ENCODE data around the gene SUGP1.

SUGP1 gene

GRCh38 chr19:19250196-19250801 is 70.0 kb downstream of the SUGP1 start:
- Histone ChIP-seq H3K36me3 (ENCODE audit: control insufficient read depth, insufficient read depth, low read length) (no peaks in the 10 kb centered on the region), H3K4me3 (ENCODE audit: low read length) (no peak overlapping the region), H3K27ac (ENCODE audit: low read depth, low read length) (no peak overlapping the region)

DNA sequence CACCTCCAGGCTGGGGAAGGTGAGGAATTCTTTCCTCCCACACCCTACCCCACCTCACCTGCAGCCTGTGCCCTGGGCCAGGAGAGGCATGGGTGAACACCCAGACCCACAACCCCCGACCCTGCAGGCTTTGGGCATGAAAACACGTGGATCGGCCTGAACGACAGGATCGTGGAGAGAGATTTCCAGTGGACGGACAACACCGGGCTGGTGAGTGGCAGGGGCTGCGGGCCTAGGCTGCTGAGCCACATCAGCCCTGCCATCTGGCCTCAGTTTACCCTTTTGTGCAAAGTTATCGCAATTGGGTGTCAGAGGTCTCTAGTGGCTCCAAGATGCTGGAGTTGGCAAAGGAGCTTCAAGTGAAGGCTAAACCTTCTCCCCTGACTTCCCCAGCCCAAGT is 79.8 kb downstream of the SUGP1 start:
- Histone ChIP-seq H3K4me3 (ENCODE audit: low read length) (no peak overlapping the region), H3K9ac (ENCODE audit: low read length) (no peak overlapping the region), H3K36me3 (ENCODE audit: control insufficient read depth, insufficient read depth, low read length) (no peaks in the 10 kb centered on the region), H3K27me3 (ENCODE audit: control insufficient read depth, insufficient read depth, low read length) (no peaks in the 10 kb centered on the region), H3K27ac (ENCODE audit: low read depth, low read length) (no peak overlapping the region), H3K4me1 (ENCODE audit: control insufficient read depth, insufficient read depth, low read length) (no peaks in the 10 kb centered on the region)

More at GRCh38 chr19:19250196-19250801, 70.0 kb downstream of the SUGP1 start:
- Histone ChIP-seq H3K27me3 (ENCODE audit: control insufficient read depth, insufficient read depth, low read length) (no peaks in the 10 kb centered on the region), H3K9ac (ENCODE audit: low read length) (no peak overlapping the region), H3K4me1 (ENCODE audit: control insufficient read depth, insufficient read depth, low read length) (no peaks in the 10 kb centered on the region)

GRCh38 chr19:19239675-19240074 is 80.6 kb downstream of the SUGP1 start:
- no peak overlapping the region for H3K9ac ChIP-seq (ENCODE audit: low read length)
- no peaks in the 10 kb centered on the region for H3K27me3 ChIP-seq (ENCODE audit: control insufficient read depth, insufficient read depth, low read length)
- H3K27ac ChIP-seq (ENCODE audit: low read depth, low read length): no peak overlapping the region
- no peaks in the 10 kb centered on the region for H3K4me1 ChIP-seq (ENCODE audit: control insufficient read depth, insufficient read depth, low read length)
- no peak overlapping the region for H3K4me3 ChIP-seq (ENCODE audit: low read length)
- H3K36me3 ChIP-seq (ENCODE audit: control insufficient read depth, insufficient read depth, low read length): no peaks in the 10 kb centered on the region

DNA sequence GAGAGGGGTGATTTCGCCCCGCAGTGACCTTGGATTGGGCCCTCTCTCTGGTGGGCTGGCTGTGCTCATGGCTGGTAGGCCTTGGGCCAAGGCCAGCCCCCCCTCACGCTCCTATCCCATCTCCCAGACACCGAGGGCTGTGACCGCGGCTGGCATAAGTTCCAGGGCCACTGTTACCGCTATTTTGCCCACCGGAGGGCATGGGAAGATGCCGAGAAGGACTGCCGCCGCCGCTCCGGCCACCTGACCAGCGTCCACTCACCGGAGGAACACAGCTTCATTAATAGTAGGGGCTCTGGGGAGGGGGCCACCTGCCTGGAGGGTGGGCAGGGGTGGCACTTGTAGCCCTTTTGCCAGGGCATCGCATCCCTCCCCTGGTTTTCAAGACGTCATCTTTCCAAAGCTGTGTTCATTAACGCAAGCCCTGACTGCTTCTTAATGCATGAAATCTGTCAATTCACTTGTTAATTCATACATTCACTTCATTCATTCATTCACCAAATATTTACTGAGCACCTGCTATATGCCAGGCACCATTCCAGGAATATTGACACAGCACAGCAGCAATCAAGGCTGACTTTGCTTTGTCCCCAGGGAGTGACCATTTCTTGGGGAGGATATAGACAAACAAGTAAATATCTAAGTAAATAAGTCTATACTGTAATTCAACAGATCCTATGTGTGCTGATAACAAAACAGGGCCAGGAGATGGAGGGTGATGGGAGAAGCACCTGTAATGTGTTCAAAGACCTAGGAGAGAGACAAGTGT is 82.0 kb downstream of the SUGP1 start:
- no peaks in the 10 kb centered on the region for H3K27me3 ChIP-seq (ENCODE audit: control insufficient read depth, insufficient read depth, low read length)
- no peaks in the 10 kb centered on the region for H3K4me1 ChIP-seq (ENCODE audit: control insufficient read depth, insufficient read depth, low read length)
- no peak overlapping the region for H3K27ac ChIP-seq (ENCODE audit: low read depth, low read length)
- H3K9ac ChIP-seq (ENCODE audit: low read length): no peak overlapping the region
- H3K36me3 ChIP-seq (ENCODE audit: control insufficient read depth, insufficient read depth, low read length): no peaks in the 10 kb centered on the region
- H3K4me3 ChIP-seq (ENCODE audit: low read length): no peak overlapping the region

DNA sequence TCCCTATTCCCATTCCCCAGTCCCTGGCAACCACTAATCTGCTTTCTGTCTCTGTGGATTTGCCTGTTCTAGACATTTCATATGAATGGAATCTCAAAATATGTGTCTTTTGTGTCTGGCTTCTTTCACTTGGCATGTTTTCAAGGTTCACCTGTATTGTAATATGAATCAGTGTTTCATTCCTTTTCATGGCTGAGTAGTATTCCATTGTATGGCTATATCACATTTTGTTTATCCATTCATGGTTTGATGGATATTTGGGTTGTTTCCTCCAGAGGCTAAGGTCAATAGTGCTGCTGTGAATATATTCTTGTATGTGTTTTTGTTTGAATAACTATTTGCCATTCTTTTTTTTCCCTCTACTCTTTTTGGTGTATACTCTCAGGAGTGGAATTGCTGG is 84.1 kb downstream of the SUGP1 start:
- Histone ChIP-seq H3K27me3 (ENCODE audit: control insufficient read depth, insufficient read depth, low read length) (no peaks in the 10 kb centered on the region), H3K27ac (ENCODE audit: low read depth, low read length) (no peak overlapping the region), H3K9ac (ENCODE audit: low read length) (no peak overlapping the region), H3K36me3 (ENCODE audit: control insufficient read depth, insufficient read depth, low read length) (no peaks in the 10 kb centered on the region), H3K4me1 (ENCODE audit: control insufficient read depth, insufficient read depth, low read length) (no peaks in the 10 kb centered on the region), H3K4me3 (ENCODE audit: low read length) (no peak overlapping the region)

DNA sequence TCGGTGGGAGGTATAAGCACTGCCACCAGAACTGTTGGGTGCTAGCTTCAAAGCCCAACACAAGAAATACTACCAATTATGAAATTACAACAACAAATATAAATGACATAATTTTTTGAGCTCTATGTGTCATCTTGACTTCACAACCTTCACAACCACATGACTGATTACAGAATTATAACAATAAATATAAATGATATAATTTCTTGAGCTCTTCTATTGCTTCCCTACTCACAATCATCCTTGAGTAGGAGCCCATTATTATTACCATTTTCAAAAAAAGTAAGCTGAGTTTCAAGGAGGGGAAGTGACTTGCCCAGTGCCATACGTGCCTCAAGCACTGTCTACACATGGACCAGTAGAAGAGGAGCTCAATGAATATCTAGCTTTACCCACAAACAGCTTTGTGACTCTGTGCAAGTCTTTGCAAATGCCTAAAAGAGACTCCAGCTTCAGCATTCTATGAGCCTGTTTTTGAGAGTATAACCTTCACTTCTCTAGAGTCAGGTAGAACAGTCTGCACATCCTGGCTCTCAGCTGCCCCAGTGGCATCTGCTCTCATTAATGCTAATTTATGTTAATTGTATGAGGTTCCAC is 86.0 kb downstream of the SUGP1 start:
- Histone ChIP-seq H3K36me3 (ENCODE audit: control insufficient read depth, insufficient read depth, low read length) (no peaks in the 10 kb centered on the region), H3K9ac (ENCODE audit: low read length) (no peak overlapping the region), H3K27ac (ENCODE audit: low read depth, low read length) (no peak overlapping the region), H3K27me3 (ENCODE audit: control insufficient read depth, insufficient read depth, low read length) (no peaks in the 10 kb centered on the region), H3K4me3 (ENCODE audit: low read length) (no peak overlapping the region), H3K4me1 (ENCODE audit: control insufficient read depth, insufficient read depth, low read length) (no peaks in the 10 kb centered on the region)

DNA sequence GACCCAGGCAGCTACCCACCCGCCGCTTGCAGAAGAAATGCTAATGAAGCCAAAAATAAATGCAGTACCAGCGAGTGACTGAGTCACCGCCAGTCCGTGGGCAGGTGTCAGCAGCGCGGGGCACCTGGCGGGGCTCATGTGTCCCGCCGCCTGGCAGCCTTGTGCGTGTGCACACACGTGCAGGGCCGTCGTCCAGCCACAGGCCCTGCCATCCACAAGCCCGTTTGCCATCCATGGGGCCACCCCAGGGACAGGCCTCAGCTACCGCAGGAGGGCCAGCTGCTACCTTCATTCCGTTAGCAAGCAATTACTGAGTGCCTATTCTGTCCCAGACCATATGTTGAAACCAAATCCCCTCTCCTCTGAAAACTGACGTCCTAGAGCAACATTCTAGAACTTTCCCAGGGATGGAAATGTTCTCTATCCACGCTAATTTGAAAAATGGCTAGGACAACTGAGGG is 88.0 kb downstream of the SUGP1 start:
- Histone ChIP-seq H3K36me3 (ENCODE audit: control insufficient read depth, insufficient read depth, low read length) (no peaks in the 10 kb centered on the region), H3K27me3 (ENCODE audit: control insufficient read depth, insufficient read depth, low read length) (no peaks in the 10 kb centered on the region), H3K27ac (ENCODE audit: low read depth, low read length) (no peak overlapping the region)

DNA sequence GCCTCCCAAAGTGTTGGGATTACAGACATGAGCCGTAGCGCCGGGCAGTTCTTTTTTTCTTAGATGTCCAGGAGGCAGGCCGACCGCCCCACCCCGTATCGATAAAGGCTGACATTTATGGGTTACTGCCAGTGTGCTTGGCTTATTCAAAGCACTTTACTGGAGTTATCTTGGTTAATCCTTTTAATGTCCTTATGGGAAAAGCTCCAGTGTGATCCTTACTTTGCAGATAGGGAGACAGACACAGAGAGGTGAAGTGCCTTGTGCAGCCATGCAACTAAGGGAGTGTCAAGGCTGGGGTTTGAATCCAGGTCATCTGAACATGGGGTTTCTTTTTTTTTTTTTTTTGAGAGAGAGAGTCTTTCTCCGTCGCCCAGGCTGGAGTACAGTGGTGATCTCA is 89.3 kb downstream of the SUGP1 start:
- H3K36me3 ChIP-seq (ENCODE audit: control insufficient read depth, insufficient read depth, low read length): no peaks in the 10 kb centered on the region

More for the DNA sequence above, 88.0 kb downstream of the SUGP1 start:
- Histone ChIP-seq H3K4me1 (ENCODE audit: control insufficient read depth, insufficient read depth, low read length) (no peaks in the 10 kb centered on the region), H3K9ac (ENCODE audit: low read length) (no peak overlapping the region), H3K4me3 (ENCODE audit: low read length) (no peak overlapping the region)

DNA sequence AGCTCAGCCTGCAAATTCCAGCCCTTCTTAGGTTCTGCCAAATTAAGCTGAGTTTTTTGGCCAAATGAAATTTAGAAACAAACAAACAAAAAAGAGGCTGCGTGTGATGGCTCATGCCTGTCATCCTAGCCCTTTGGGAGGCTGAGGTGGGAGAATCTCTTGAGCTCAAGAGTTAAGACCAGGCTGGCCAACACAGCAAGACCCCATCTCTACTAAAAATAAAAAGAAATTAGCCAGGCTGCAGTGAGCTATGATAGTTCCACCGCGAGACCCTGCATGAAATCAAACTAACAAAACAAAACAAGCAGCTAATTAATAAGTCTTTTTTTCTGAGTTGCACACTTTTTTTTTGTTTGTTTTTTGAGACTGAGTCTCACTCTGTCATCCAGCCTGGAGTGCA is 90.6 kb downstream of the SUGP1 start:
- H3K4me1 ChIP-seq (ENCODE audit: control insufficient read depth, insufficient read depth, low read length): no peaks in the 10 kb centered on the region
- peaks cover 9% of the 10 kb centered on the region for H3K27me3 ChIP-seq (ENCODE audit: control insufficient read depth, insufficient read depth, low read length)
- no peak overlapping the region for H3K9ac ChIP-seq (ENCODE audit: low read length)
- no peak overlapping the region for H3K27ac ChIP-seq (ENCODE audit: low read depth, low read length)
- H3K4me3 ChIP-seq (ENCODE audit: low read length): no peak overlapping the region
- no peaks in the 10 kb centered on the region for H3K36me3 ChIP-seq (ENCODE audit: control insufficient read depth, insufficient read depth, low read length)

More for the DNA sequence above, 89.3 kb downstream of the SUGP1 start:
- Histone ChIP-seq H3K27ac (ENCODE audit: low read depth, low read length) (no peak overlapping the region), H3K9ac (ENCODE audit: low read length) (no peak overlapping the region), H3K4me3 (ENCODE audit: low read length) (no peak overlapping the region), H3K4me1 (ENCODE audit: control insufficient read depth, insufficient read depth, low read length) (no peaks in the 10 kb centered on the region), H3K27me3 (ENCODE audit: control insufficient read depth, insufficient read depth, low read length) (peaks cover 9% of the 10 kb centered on the region)

- H3K27me3 ChIP-seq (ENCODE audit: control insufficient read depth, insufficient read depth, low read length): peaks cover 12% of the 10 kb centered on the region
- no peak overlapping the region for H3K9ac ChIP-seq (ENCODE audit: low read length)
- no peaks in the 10 kb centered on the region for H3K4me1 ChIP-seq (ENCODE audit: control insufficient read depth, insufficient read depth, low read length)
- no peak overlapping the region for H3K27ac ChIP-seq (ENCODE audit: low read depth, low read length)
- no peak overlapping the region for H3K4me3 ChIP-seq (ENCODE audit: low read length)
- H3K36me3 ChIP-seq (ENCODE audit: control insufficient read depth, insufficient read depth, low read length): no peaks in the 10 kb centered on the region
Measured at GRCh38 chr19:19227217-19227616, 93.1 kb downstream of the SUGP1 start.

DNA sequence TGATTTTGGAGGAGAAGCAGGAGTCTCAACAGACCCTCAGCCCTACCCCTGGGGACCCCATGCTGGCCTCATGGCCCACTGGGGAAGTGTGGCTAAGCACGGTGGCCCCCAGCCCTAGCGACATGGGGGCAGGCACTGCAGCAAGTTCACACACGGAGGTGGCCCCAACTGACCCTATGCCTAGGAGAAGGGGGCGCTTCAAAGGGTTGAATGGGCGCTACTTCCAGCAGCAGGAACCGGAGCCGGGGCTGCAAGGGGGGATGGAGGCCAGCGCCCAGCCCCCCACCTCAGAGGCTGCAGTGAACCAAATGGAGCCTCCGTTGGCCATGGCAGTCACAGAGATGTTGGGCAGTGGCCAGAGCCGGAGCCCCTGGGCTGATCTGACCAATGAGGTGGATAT is 93.6 kb downstream of the SUGP1 start:
- Histone ChIP-seq H3K4me1 (ENCODE audit: control insufficient read depth, insufficient read depth, low read length) (no peaks in the 10 kb centered on the region), H3K36me3 (ENCODE audit: control insufficient read depth, insufficient read depth, low read length) (no peaks in the 10 kb centered on the region), H3K27me3 (ENCODE audit: control insufficient read depth, insufficient read depth, low read length) (peaks cover 12% of the 10 kb centered on the region), H3K9ac (ENCODE audit: low read length) (no peak overlapping the region), H3K4me3 (ENCODE audit: low read length) (no peak overlapping the region), H3K27ac (ENCODE audit: low read depth, low read length) (no peak overlapping the region)

DNA sequence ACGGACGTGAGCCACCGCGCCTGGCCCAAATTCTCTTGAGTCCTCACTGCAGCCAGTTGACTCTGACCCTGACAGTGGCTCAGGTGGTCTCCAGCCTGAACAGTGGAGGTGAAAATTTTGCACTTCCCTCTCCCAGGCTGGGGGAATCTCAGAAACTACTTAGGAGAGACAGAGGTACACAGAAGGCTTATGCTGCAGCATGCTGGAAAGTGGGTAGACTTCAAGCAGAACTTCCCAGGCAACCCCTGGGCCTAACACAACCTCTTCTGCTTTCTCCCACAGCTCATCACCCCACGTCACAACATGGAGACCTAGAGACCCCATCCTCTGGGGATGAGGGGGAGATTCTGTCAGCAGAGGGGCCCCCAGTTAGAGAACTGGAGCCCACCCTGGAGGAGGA is 94.1 kb downstream of the SUGP1 start:
- H3K4me1 ChIP-seq (ENCODE audit: control insufficient read depth, insufficient read depth, low read length): no peaks in the 10 kb centered on the region
- H3K4me3 ChIP-seq (ENCODE audit: low read length): no peak overlapping the region
- peaks cover 12% of the 10 kb centered on the region for H3K27me3 ChIP-seq (ENCODE audit: control insufficient read depth, insufficient read depth, low read length)
- H3K9ac ChIP-seq (ENCODE audit: low read length): no peak overlapping the region
- H3K36me3 ChIP-seq (ENCODE audit: control insufficient read depth, insufficient read depth, low read length): no peaks in the 10 kb centered on the region
- H3K27ac ChIP-seq (ENCODE audit: low read depth, low read length): no peak overlapping the region
